GM19438 (cell line): ENCODE data around the gene TRAPPC14.
"Not testable (repeated sequence)": the region's sequence is repeated elsewhere in the genome, so short reads cannot be mapped to it uniquely, and the experiment has no call there.

Source experiments
- ATAC-seq: cut with Tn5 transposase; IDR thresholded peaks from one replicate; pipeline ENCODE4 v1.9.1; 2021; ENCODE audit warnings: low read depth; ENCODE audit not compliant: unreplicated experiment

Gene TRAPPC14, protein sequence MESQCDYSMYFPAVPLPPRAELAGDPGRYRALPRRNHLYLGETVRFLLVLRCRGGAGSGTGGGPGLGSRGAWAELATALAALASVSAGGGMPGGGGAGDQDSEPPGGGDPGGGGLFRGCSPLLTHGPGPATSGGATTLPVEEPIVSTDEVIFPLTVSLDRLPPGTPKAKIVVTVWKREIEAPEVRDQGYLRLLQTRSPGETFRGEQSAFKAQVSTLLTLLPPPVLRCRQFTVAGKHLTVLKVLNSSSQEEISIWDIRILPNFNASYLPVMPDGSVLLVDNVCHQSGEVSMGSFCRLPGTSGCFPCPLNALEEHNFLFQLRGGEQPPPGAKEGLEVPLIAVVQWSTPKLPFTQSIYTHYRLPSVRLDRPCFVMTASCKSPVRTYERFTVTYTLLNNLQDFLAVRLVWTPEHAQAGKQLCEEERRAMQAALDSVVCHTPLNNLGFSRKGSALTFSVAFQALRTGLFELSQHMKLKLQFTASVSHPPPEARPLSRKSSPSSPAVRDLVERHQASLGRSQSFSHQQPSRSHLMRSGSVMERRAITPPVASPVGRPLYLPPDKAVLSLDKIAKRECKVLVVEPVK

DNA sequence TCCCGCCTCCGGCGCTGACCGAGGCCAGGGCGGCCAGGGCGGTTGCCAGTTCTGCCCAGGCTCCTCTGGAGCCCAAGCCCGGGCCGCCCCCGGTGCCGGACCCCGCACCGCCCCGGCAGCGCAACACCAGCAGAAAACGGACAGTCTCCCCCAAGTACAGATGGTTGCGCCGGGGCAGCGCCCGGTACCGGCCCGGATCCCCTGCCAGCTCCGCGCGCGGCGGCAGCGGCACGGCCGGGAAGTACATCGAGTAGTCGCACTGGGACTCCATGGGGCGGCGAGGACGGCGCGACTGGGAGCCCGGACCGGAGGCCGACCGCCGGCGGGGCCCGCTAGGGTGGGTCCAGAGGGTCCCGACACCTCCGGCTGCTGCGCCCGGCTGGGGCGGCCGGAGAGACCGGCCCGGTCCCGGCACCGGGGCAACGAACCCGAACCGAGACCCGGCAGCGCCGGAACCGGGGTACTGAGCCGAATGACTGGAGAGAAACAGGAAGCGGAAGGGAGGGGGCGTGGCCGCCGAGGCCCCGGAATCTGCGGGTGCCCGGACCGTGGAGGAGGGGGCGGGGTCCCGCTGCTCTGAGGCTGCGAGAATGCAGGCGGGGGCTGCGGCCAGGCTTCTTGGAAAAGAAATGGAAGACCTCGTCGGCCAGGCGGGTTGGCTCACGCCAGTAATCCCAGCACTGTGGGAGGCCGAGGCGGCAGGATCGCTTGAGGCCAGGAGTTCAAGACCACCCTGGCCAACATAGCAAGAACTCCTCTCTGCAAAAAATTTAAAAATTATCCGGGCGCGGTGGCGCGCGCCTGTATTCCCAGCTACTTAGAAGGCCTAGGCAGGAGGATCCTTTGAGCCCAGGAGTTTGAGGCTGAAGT is at the start of gene TRAPPC14:
TRAPPC14 (minus strand) TSS at position 495 of the 870 bp plus-strand sequence; CDS start at position 271, 224 bp downstream.
- peak; percentile 70 for ATAC-seq

- no peak for ATAC-seq
These were observed 45.9 kb upstream of the TRAPPC14 start for GRCh38 chr7:100204454-100204853.

GRCh38 chr7:100200693-100201092 is 42.2 kb upstream of the TRAPPC14 start:
- ATAC-seq: no peak

DNA sequence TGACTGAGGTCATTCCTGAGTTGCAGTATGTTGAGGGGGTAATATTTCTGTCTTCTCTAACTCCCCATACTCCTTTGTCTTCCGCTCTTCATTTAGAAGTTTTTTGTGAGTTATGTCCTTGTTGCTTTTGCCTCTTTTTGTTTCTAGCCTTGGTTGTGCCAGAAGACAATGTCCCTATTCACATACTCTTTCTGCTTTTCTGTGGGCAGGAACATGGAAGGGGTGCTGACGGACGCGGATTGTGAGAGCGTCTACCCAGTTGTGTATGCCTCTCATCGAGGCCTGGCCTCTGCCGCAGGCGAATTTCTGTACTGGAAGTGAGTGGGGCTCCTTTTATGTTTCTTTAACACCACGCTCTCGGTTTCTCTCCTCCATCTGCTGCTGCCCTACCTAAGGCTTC is 39.7 kb upstream of the TRAPPC14 start:
- no peak for ATAC-seq

- not testable (repeated sequence) for ATAC-seq
These were observed 37.4 kb upstream of the TRAPPC14 start for GRCh38 chr7:100195901-100196322.

- ATAC-seq: no peak
These were observed 36.7 kb upstream of the TRAPPC14 start for GRCh38 chr7:100195222-100195621.

DNA sequence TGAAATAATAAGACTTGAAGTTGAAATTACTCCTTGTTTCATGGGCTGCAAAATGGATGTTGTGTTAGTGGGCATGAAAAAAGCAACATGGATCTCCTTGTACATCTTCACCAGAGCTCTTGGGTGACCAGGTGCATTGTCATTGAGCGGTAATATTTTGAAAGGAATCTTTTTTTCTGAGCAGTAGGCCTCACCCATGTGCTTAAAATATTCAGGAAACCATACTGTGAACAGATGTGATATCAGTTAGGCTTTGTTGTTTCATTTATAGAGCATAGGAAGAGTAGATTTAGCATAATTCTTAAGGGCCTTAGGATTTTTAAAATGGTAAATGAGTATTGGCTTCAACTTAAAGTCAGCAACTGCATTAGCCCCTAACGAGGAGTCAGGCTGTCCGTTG is 34.4 kb upstream of the TRAPPC14 start:
- no peak for ATAC-seq

DNA sequence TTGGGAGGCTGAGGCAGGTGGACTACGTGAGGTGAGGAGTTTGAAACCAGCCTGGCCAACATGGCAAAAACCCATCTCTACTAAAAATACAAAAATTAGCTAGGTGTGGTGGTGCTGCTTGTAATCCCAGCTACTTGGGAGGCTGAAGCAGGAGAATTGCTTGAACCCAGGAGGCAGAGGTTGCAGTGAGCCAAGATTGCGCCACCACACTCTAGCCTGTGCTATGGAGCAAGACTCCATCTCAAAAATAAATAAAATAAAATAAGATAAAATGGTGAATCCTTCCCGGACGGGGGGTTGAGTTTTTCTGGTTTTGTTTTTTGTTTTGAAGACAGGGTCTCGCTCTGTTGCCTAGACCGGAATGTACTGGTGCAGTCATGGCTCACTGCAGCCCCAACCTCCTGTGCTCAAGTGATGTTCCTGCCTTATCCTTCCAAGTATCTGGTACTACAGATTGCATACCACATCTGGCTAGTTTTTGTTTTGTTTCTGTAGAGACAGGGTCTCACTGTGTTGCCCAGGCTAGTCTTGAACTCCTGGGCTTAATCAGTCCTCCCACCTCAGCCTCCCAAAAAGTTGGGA is 33.8 kb upstream of the TRAPPC14 start:
- ATAC-seq: not testable (repeated sequence)

DNA sequence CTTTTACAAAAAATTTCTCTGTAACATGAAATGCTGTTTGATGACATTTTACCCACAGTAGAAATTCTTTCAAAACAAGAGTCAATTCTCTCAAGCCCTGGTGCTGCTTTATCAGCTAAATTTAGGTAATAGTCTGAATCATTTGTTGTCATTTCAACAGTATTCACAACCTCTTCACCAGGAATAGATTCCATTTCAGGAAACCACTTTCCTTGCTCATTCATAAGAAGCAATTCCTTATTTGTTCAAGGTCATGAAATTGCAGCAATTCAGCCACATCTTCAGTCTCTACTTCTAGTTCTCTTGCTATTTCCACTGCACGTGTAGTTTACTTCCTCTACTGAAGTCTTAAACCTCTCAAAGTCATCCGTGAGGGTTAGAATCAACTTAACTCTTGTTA is 33.3 kb upstream of the TRAPPC14 start:
- no peak for ATAC-seq

DNA sequence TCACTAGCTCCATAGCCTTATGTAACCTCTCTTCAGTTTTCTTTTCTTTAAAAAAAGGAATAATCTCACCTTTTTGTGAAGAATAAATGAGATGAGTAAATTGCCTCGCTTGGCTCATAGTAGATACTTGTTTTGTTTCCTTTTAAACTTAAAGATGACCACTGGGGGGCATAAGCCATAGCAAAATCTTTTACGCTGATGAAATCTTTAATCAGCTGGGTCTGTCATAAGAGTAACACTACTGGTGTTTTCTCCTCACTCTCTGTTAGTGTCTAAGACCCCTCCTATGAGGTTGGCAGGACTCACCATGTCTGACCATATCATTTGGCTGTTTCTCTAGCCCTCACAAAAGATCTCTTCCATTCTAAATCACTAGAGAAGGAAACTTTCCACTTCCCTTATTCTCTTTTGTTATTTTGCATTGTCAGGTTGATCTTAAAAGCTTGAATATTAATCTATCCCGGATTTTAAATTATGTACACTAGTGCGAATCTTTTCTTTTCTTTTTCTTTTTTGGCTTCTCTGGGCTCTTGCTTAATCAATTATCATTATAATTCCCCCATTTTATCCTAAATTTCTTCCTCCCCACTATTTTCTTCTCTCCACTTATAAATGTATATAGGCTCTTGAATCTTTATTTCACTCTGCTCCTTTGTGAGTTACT is 31.7 kb upstream of the TRAPPC14 start:
- ATAC-seq: no peak

DNA sequence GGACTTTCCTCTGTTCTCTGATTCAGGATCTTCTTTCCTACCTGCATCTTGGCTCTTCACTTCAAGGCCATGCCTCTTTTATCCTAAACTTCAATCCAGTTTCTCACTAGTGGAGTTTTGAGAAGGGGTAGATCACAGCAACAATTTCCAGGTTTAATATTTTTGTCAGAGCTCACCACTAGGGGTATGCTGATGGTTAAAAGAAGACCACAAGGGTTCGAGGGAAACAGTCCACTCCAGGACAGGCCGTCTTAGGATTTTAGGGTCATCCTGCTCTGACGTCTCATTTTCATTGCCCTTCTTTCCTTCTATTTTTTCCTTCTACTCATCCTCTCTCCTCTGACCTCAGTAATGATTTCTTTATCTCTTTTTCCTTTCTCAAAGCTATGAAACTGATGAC is 30.5 kb upstream of the TRAPPC14 start:
- no peak for ATAC-seq

DNA sequence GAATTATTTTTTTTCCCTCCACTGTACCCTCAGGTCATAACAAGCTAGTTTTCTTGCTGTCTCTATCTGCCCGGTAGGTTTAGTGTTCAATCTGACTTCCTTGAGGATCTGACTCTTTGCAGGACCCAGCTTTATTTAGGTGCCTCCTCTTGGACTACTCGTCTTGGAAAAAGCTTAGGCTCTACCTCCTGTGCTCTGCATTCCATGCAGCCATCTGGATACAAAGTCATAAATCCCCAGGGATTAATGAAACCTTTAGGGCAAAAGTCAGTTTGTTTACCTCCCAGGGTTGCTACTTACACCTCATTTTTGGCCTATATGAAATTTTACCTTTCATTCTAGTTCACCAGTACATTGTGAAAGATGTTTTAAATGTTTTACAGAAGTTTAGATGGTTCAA is 27.2 kb upstream of the TRAPPC14 start:
- no peak for ATAC-seq

DNA sequence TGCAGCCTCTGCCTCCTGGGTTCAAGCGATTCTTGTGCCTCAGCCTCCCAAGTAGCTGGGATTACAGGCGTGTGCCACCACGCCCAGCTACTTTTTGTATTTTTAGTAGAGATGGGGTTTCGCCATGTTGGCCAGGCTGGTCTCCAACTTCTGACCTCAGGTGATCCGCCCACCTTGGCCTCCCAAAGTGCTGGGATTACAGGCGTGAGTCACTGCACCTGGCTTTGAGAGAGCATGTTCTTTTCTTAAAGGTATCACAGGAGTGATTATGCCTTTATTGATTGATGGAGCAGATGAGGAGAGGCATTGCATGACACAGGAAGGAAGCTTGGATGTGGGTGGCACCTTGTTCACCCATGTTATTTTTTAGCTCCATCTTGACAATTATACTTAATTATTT is 24.6 kb upstream of the TRAPPC14 start:
- ATAC-seq: not testable (repeated sequence)

- not testable (repeated sequence) for ATAC-seq
These were observed 24.1 kb upstream of the TRAPPC14 start for GRCh38 chr7:100182616-100183015.

GRCh38 chr7:100180084-100180483 is 21.6 kb upstream of the TRAPPC14 start:
- not testable (repeated sequence) for ATAC-seq

DNA sequence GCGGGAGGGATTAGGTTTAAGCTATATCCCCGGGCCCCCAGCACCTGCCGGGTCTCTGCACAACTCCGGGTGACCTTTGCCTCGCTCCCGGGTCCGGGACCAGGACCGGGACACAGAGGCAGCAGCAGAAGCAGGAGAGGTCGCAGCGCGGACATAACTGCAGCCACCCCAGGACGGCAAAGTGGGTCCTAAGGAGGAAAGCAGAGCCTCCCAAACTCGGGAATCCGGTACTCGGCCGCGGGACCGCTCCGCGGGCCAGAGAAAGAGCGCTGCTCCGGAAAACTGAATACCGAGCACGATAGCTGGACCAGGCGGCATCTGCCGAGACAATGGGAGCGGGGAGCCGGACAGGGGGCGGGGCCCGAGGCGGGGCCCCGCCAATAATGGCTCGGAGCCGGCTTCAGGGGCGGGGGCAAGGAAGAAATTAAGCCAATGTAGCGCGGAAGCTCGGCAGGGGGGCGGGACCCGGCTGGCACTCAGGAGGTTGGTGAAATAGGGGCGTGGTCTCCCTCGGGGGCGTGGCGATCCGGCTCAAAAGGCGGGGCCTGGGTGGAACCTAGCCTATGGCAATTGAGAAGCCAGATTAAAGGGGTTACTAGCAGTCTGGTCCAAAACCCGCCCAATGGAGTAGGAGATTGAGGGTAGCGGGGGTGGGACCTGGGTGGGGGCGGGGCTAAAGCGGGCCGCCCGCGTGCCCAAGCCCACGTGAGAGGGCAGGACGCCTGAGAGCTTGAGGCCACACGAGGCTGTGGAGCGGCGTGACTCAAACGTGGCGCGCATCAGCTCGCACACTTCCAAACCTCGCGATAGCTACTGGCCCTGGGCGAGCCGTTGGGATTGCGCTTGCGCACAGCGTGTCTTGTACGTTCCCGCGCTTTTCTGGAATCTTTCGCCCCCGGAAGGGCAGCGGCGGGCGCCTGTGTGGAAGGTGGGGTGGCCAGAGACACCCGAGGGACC is 18.8 kb upstream of the TRAPPC14 start, which contains the start of the genes GPC2 and STAG3:
GPC2 (minus strand) TSS at position 337 of the 957 bp plus-strand sequence; CDS start at position 155, 182 bp downstream.
STAG3 (plus strand) TSS at position 874 of the 957 bp plus-strand sequence. CDS start 2,639 bp downstream, outside the sequence.
- peak; percentile 90 for ATAC-seq

GRCh38 chr7:100176096-100177044 is 17.8 kb upstream of the TRAPPC14 start:
- no peak for ATAC-seq
